Measurements from ENCODE around the gene PRND.
"Not testable (repeated sequence)": the region's sequence is repeated elsewhere in the genome, so short reads cannot be mapped to it uniquely, and the experiment has no call there.

PRND gene

DNA sequence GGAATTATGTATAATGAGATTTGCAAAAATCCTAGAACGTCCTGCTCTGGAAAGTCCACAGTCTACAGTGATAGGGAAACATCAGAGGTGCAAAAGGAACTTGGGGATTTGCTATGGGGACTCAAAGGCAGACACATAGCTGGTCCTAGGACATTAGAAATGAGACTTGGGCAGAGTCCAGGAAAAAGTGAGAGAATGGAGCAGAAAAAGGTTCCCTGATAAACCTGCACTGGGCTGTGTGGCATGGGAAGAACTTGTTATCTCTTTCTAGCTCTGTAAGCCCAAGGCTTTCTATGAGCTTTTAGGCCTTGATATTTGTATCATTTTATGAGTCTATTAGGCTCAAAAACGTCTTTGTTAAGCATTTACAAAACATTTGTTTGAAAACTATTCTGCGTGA lies 15.2 kb downstream of the PRND start:
- DNase-seq (ENCODE audit: low spot score) (no peak), FAIRE-seq (no peak)

DNA sequence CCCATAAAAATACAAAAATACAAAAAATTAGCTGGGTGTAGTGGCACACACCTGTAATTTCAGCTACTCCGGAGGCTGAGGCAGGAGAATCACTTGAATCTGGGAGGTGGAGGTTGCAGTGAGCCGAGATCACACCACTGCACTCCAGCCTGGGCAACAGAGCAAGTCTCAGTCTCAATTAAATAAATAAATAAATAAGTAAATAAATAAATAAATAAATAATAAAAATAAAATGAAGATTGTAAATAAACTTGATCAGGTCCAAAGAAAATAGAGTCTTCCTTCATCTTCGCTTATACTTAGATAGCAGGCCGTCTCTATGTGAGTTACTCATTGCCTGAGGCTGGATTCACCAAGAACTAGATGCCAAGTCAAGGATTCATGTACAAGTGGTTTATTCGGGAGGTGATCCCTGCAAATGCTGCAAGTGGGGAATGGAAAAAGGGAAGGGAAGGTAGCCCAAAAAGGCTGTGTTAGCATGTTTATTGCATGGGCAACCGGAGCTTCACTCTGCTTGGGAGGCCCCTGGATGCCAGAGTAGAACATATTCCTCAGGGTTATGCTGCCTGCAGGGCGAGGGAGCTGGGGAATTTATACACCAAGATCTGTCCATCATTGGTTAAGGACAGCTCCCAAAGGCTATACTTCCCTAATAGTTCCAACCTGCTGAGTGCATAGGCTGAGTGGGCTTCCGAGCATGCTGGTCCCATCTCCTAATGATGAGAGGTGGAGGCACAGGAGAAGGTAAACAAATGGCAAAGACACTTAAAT lies 16.3 kb downstream of the PRND start:
- no peak for FAIRE-seq
- no peak for DNase-seq (ENCODE audit: low spot score)

DNA sequence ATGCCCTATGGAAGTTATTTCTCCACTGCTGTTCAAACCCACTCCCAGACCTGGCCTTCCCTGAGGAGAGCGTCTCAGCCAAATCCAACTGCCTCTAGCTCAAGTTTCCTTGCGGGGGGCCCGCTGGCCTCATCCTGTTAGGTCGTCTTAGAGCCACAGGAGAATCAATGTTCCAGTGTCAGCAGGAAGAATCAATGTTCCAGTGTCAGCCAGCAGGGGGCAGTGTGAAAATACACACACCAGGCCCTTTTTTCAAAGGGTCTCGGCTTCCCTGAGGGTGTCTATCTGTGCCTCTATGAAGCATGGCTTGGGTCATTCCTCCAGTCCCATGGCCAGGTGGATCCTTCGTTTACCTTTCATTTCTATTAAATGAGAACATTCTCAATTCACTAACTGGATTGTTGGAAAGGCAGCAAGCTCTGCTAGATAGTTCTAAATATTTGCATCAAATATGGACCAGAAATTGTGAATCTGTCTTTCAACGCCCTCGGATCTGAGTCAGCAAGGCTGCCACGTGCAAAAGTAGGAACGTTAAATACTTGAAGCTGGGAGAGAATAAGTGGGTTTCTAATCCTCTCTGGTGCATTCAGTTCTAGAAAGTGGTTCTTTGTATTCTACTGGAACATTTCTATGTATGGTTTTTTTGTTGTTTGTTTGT lies 19.2 kb downstream of the PRND start:
- DNase-seq (ENCODE audit: low spot score) (no peak), FAIRE-seq (no peak)

DNA sequence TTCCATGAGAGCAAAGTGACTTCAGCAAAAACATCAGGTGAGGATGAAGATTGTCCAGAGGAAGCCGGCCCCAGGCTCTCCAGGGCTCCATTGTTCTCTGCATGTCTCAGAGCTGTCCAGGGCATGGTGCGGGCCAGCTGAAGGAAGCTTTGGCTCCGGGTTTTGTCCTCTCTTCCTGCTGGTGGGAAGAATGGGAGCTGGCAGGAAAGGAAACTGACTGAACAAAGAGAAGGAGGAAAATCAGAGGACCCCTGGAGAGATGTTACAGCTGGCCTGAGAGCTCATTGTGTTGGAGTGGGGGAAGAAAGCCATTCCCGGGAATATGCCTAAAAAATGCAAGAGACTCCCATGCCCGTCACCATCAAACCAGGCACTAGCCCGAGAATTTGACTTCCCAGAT lies 27.1 kb downstream of the PRND start:
- FAIRE-seq (no peak), DNase-seq (ENCODE audit: low spot score) (no peak)

DNA sequence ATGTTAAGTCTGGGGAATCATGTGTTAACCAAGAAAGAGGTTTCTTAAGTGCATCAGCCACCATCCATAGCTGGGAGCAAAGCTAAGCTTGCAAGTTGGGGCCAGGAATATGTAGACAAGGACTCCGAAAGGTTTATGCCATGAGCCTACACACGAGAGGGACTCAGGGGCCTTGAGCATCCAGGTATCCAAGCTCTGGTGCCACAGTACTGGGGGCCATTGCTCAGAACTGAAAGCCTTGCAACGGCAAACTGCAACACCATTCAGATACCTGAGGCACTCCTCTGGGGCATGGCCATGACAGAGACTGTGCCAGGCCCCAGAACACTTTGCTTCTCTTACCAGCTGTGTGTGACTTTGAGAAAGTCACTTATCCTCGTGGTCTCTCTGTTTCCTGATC lies 27.6 kb downstream of the PRND start:
- DNase-seq (ENCODE audit: low spot score) = no peak
- FAIRE-seq = no peak

DNA sequence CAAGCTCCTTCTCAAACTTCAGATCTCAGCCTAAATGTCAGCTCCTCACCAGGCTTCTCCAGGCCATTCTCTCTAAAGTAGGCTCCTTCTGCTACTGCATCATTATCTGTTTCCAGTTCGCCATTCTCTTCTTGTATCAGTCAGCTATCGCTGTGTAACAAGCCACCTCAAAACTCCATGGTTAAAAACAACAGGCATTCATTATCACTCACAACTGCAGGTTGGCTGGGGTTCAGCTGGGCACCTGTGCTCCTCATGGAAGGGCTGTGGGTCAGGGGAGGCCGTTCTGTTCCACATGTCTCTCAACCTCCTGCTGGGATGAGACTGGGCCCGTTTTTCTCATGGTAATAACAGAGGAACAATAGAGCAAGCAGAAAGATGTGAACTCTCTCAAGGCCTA lies 28.7 kb downstream of the PRND start:
- FAIRE-seq (no peak), DNase-seq (ENCODE audit: low spot score) (no peak)

DNA sequence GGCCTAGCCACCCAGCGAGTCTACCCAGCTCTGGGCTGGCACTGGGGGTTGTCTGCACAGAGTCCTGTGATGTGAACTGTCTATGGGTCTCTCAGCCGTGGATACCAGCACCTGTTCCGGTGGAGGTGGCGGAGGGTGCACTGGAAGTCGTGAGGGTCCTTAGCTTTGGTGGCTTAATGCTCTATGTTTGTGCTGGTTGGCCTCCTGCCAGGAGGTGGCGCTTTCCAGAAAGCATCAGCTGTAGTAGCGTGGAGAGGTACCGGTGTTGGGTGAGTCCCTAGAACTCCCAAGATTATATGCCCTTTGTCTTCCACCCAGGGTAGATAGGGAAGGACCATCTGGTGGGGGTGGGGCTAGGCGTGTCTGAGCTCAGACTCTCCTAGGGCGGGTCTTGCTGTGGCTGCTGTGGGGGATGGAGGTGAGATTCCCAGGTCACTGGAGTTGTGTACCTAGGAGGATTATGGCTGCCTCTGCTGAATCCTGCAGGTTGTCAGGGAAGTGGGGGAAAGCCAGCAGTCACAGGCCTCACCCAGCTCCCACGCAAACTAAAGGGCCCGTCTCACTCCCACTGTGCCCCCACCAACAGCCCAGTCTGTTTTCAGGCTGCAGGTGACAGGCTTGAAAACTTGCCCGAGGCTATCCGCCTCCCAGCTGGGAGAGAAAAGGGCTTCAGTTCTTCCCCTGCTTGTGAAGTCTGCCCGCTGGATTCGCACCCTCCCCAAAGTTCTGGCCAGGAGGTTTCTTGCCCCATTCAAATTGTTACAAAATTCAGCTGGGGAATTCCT lies 37.6 kb downstream of the PRND start:
- not testable (repeated sequence) for DNase-seq (ENCODE audit: low spot score); FAIRE-seq

DNA sequence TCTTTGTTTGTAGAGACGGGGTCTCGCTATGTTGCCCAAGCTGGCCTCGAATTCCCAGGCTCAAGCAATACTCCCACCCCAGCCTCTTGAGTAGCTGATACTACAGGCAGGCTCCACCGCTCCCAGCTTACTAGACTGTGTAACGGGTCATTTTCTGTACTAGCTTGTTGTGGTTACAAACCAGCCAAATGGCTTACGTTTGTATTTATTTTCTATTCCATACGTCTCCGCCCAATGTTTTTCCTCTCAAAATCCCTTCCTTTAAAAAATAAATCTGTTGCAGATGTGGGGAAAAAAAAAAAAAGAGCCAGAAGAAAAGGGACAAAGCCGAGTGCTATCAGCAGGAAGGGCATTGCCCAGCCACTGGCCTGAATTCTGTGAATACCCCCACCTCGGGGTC lies 41.6 kb downstream of the PRND start:
- FAIRE-seq = no peak
- DNase-seq (ENCODE audit: low spot score) = no peak

DNA sequence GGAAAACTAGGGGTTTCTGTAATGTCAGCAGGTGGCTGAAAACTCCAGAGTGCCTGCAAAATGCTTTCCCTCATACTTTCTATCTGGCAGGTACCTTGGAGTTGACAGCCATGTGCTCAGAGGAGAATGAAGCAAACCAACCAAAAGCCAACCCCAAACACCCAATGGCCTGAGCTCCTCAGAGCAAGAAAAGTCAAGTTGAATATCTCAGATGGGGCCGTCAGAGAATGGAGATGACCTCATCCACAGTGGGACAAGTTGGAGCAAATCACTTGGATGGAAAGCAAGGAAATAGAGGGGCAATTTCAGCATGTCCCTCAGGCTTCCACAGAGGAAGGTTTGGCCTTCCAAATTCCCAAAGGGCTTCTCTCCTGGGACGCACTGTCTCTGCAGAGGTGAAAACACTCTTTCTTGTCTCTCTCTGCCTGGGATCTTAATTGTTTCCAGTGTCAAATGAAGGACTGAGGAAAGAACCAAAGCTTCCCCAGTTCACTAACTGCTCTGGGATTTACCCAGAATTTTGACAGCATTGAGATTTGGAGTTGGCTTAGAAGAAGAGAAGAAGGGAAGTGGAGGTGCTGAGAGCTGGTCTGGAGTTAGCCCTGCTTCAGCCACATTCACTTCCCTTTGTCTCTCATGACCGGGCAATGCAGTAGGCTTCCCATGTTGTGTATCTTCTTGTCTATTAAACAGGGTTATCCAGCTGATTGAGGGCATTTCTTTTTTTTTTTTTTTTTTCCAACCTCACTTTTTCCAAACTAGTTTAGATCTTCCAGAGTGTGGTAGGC lies 42.2 kb downstream of the PRND start:
- FAIRE-seq (no peak), DNase-seq (ENCODE audit: low spot score) (no peak)

DNA sequence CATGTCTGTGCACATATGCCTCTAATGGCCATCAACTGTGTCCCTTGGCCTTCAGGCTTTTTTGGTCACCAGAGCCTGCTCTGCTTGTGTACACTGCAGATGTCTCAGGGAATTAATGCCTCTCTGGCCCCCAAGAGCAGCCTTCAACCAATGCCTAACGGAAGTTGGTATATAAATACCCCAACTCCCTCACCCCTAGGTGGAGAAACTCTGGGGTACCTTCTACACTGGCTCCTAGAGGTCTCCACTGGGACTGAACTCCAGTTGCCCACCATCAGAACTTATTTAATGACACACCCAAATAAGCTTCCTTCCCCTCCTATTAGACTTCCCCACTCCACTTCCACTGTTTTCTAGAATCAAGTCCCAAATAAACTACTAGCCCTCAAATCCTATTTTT lies 43.1 kb downstream of the PRND start:
- DNase-seq (ENCODE audit: low spot score) (no peak), FAIRE-seq (no peak)

DNA sequence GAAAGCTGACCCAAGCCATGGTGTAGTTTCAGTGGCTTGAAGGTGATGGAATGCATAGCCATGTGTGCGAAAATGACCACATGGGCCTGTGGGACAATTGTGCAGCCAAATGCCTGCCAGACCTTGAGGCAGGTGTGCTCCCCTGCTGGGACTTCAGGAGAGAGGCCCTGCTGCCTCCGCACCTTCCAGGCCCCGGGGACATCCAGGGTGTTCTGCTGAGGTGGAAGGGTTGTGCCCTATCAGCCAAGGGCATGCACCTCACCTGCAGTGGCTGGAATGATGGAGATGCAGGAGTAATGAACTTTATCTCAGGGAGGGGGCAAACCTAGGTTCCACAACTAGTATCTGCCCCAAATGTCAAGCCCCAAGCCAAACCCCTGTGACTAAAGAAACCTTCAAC lies 44.0 kb downstream of the PRND start:
- DNase-seq (ENCODE audit: low spot score) (no peak), FAIRE-seq (no peak)

DNA sequence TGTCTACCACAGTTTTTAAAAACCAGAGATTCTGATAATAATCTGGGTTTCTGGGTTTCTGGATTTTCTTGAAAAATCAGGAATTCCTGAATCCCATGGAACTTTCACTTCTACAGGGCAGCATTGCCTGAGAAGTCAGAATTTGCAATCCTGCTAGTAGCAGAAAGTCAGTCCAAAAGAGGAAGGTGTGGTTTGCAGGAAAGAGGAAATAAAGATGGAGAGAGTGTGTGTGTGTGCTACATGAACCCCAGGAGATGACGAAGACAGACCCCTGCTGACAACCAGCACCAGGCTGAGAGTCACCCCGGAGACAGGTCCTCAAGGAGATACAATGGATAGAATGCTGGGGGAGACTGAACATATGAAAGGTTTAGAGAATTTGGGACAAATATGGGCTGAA lies 44.9 kb downstream of the PRND start:
- FAIRE-seq = no peak

DNA sequence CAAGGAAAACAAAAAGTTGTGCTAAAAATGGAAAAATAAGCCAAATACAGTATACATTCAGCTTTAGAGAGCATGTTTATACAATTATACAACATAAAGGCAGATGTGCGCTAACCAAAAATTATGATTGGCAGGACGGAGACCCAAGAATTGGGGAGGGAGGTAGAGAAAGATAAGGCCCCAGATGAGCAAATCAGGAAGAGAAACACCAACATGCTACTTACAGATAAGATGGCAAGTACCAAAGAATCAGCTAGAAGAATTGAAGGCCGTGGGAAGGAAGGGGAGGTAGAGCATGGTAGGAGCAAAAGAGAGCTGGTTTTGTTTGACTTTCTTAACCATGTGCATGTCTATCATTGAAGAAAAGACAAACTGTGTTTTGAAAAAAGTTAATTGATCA lies 45.4 kb downstream of the PRND start:
- DNase-seq (ENCODE audit: low spot score) = no peak
- FAIRE-seq = no peak

More for the DNA sequence above, 44.9 kb downstream of the PRND start:
- DNase-seq (ENCODE audit: low spot score) = no peak

DNA sequence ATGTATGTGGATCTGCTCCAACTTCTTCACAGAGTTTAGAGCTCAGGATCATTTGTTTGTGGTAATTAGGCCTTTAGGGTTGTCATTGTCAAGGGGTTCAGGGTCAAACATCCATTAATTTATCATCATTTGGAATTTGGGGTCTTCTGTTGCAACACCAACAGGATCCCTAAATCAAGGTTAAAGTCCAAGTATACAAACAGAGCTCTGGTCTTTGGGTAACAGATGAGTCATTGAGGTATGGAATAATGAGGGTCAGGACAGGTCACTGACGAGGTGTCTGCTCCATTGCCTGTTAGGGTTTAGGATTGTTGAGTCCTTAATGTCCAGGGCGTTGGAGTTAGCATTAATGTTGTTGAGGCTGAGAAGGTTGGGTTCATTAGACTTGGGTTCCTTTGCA lies 47.6 kb downstream of the PRND start:
- no peak for DNase-seq (ENCODE audit: low spot score)
- no peak for FAIRE-seq

DNA sequence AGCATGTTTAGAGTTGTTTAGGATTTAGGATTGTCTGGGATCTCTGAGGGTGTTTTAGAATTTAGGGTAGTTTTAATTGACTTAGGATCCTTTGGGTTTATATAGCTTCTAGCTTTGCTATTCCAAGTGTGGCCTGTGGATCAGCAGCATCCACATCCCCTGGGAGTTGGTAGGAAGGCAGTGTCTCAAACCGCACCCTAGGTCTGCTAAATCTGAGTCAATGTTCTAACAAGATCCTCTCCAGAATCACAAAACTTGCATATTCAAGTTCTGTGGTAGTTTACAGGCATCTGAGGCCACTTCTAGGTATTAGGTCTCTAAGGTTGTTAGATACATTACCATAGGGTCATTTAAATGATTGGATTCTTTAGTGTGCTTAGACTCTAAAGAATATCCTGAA lies 48.3 kb downstream of the PRND start:
- DNase-seq (ENCODE audit: low spot score) (no peak), FAIRE-seq (no peak)

DNA sequence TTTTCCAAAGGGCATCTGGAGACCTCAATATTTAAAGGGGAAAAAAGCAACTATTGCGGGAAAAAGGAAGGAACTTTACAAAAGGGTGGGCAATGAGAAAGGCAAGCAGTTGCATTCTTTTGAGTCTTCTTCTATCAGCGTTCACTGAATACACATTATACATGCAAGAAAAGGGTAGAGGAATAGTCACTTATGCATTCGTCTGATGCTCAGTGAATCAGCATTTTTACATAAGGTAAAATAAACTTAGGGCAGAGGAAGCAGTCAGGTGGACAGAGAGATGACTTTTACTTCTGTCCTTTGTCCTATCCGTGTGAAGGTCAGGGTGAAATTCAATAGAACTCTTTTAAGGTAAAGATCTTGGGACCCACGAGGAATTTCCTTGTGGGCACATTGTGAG lies 49.3 kb downstream of the PRND start:
- FAIRE-seq (no peak), DNase-seq (ENCODE audit: low spot score) (no peak)

DNA sequence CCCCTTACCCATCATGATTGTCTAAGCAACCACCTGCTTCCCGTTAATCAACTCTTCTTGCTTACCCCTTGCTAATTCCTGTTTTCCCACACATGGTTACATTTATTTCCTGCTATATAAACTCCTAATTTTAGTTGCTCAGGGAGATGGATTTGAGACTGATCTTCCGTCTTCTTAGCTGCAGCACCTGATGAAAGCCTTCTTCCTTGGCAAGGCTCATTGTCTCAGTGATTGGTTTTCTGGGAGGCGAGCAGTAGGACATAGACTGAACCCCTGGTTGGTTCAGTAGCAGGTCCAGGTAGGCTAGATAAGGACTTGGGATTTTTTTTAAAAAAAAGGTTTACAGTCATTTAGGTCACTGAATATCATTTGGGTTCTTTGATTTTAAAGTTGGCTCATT lies 50.4 kb downstream of the PRND start:
- no peak for DNase-seq (ENCODE audit: low spot score)
- FAIRE-seq = no peak

DNA sequence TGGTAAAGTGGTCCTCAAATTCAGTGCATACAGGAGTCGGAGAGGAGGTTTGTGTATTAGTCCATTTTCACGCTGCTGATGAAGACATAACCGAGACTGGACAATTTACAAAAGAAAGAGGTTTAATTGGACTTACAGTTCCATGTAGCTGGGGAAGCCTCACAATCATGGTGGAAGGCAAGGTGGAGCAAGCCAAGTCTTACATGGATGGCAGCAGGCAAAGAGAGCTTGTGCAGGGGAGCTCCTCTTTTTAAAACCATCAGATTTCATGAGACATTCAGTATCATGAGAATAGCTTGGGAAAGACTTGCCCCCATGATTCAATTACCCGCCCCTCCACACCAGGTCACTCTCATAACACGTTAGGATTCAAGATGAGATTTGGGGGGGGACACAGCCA lies 51.3 kb downstream of the PRND start:
- DNase-seq (ENCODE audit: low spot score); FAIRE-seq: not testable (repeated sequence)

DNA sequence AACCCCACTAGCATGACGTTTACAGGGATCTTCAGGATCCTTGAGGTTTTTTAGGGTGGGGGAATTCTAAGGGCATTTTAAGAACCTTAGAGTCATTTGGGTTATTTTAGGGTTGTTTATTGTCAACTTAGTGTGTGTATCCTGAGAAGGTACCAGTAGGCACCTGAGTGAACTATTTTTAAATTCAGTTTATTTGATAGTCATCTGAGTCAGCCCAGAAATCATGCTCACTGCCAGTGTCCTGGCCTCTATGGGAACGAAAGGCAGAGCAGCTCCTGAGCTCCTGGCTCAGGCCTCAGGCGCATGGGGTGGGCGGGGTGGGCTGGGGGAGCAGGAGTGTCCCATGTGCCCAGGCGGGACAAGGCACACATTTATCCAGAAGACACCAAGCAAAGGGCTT lies 52.0 kb downstream of the PRND start:
- DNase-seq (ENCODE audit: low spot score) = no peak
- no peak for FAIRE-seq

DNA sequence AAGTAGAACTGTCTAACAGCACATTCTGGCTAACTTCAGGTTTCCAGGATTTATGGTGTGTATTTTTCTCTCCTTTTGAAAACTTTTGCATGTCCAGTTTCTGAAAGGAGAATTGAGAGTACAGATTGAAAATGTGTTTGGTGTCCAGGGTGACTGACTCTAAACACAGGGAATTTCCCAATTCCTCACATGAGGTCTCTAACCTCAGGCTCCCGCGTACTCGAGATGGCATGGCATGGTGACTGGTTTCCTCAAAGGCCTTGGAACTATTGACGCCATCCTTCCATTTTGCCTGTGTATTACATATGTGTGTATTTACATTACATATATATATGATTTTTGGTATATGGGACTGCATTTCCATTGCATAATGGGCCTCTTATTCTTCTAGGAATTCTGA lies 52.5 kb downstream of the PRND start:
- DNase-seq (ENCODE audit: low spot score) (no peak), FAIRE-seq (no peak)

DNA sequence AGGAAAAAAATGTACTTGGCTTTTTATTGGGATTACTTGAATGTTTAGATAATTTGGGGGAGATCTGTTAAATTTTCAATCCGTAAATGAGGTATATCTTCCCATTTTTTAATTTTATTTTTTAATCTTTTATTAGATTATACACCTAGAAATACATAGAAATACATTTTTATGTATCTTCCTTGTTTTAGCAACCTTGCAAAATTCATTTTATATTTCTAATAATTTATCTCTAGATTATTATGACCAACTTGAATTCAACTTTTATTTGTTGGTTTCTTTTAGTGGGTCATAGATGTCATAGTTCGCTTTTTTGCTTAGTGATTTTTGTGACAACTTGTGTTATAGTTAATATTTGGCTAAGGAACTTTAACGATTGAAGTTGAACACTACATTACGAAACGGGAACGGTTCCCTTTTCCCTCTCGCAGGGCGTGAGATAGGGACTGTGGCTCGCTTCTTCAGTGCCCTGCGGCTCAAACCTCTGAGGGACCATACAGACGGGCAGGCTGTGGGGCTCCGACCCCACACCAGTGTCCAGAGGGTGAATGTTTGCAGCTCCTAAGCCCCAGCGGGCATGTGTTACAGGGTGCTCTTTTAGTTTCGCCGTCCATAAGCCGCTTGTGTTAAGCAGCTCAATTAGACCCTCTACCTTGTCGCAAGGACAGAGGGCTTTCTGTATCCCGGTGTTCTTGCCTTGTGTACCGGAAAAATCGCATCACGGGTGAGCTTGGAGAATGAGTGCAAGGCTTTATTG lies 53.8 kb downstream of the PRND start:
- DNase-seq (ENCODE audit: low spot score) (no peak), FAIRE-seq (no peak)
